ENCODE data around the gene CFAP300. TPM values are rescaled to one million over a fixed set of nuclear protein-coding genes. Genes with fewer than 3 reads are reported as not detected.
A peak's percentile ranks its signal among the peaks of the same experiment; 100 is the strongest.

The CFAP300 gene
- total RNA-seq (ENCODE audit: low replicate concordance) = 4.1 and 12.7 TPM in 2 replicates

DNA sequence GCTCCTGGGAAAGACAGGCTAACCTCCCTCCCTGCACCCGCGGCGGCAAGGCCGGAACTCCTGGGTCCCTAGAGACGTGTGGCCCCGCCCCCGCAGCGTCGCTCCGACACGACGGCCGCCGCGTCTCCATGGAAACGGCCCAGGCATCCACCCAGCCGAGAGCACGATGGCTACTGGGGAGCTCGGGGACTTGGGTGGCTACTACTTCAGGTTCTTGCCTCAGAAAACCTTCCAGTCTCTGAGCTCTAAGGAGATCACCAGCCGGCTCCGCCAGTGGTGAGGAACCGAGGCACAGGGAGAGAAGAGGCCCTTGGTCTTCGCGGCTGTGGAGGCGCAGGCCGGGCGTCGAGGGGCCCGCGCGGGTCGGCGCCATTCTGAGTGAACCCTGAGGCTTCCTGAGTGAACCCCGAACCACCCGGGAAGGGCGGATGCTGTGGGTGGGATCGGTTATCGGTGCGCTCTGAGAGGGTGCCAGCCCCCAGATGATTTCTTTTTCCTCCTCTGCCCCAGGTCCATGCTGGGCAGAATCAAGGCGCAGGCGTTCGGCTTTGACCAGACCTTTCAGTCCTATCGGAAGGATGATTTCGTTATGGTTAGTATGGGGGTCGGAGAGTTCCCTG, at the start of gene CFAP300:
CFAP300 (plus strand) TSS at position 133 of the 620 bp plus-strand sequence; CDS start at position 167, 34 bp downstream.
- peak within 1 kb of the TSS; percentile 70 for H3K4me3 ChIP-seq (ENCODE audit: low read depth, low read length)
- peak; percentile 83 for DNase-seq (ENCODE audit: low read depth)
- no peak for TF ChIP-seq CTCF (IDR thresholded peaks at IDR 0.05; ENCODE audit: insufficient read depth, low read length)

GRCh38 chr11:102001657-102002338, 45.4 kb upstream of the CFAP300 start:
- DNase-seq (ENCODE audit: low read depth) = no peak
- H3K4me3 ChIP-seq (ENCODE audit: low read depth, low read length) = no peak overlapping the region
- TF ChIP-seq CTCF (IDR thresholded peaks at IDR 0.05; ENCODE audit: insufficient read depth, low read length) = no peak

DNA sequence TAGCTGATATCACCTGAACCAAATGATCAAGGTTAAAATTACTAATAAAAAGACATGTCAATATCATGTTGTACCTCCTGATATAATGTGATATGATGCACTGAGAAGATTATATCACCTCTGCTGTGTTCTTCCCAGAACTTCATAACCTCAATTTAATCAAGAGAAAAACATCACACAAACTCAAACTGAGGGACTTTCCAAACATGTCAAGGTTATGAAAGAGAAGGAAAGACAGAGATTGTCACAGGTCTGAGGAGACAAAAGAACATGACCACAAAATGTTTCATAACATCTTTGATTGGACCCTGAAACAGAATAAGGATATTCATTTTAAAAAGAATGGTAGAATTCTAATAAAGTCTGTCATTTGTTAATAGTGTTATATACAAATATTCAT, 43.0 kb upstream of the CFAP300 start:
- no peak for DNase-seq (ENCODE audit: low read depth)
- TF ChIP-seq CTCF (IDR thresholded peaks at IDR 0.05; ENCODE audit: insufficient read depth, low read length) = no peak
- no peak overlapping the region for H3K4me3 ChIP-seq (ENCODE audit: low read depth, low read length)

- H3K4me3 ChIP-seq (ENCODE audit: low read depth, low read length) = no peak overlapping the region
- no peak for DNase-seq (ENCODE audit: low read depth)
- TF ChIP-seq CTCF (IDR thresholded peaks at IDR 0.05; ENCODE audit: insufficient read depth, low read length) = no peak
These were observed 41.9 kb upstream of the CFAP300 start for GRCh38 chr11:102005306-102005705.

DNA sequence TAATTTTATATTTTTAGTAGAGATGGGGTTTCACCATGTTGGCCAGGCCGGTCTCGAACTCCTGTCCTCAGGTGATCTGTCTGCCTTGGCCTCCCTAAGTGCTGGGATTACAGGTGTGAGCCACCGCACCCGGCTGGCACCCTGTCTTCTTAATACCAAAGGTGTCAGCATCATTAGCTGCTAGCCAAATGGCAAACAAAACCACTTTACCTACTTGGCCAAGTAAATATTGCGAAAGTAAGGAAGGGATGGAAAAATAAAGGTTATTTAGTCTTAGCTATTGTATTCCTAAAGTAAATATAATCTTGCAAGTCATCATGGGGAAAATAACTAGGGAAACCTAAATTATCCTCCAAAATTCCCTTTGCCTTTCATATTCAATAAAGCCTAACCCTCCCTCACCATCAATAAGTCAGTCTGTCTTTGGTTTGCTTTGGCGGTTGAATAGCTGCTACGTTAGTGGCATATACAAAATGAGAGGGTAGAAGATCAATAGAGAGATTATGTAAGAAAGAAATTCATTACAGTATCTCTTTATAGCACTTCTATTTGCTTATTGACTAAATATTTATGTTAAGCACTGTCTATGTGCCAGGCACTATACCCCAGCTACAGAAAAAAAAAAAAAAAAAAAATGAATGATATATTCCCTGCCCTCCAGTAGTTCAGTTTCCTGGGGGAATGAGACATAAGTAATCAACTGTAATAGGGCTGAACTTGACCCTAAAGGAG, 40.2 kb upstream of the CFAP300 start:
- TF ChIP-seq CTCF (IDR thresholded peaks at IDR 0.05; ENCODE audit: insufficient read depth, low read length) = no peak
- H3K4me3 ChIP-seq (ENCODE audit: low read depth, low read length) = no peak overlapping the region
- DNase-seq (ENCODE audit: low read depth) = no peak

DNA sequence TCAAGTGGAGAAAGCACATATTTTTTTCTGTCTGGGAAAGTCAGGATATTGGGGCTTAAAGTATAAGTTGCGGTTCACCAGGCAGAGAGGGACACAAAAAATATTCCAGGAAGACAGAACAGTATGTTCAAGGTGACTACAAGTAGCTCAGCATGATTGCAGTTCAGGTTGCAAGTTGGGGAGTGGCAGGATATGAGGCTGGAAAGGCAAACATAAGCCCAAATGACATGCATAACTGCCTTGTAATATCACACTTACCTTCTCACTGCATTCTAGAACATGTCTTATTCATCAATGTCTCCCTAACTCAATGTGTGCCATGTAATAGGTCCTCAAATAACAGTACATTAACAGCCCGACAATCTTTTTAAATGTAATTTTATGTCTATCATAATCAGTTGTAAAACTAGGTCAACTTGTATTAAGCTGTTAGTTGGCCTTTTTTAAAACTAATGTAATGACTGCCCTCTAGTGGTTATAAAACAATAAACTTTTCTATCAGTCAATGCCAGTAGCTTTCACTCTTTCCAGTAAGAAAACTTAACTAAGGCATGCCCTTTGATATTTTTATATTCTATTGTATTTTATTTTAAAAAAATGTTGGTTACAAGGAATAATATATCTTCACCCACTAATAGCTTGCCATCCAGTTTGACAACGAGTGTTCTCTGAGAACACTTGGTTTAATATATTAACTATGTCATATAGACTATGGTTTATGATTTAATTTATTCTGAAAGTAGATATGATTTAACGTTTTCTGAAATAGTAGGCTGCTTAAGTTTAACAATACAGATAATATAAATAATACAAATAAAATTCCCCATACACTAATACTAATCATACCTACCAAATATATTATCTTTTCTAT, 39.4 kb upstream of the CFAP300 start:
- TF ChIP-seq CTCF (IDR thresholded peaks at IDR 0.05; ENCODE audit: insufficient read depth, low read length) = peak; percentile 36
- DNase-seq (ENCODE audit: low read depth) = peak; percentile 70

More for the DNA sequence above, 39.4 kb upstream of the CFAP300 start:
- no peak overlapping the region for H3K4me3 ChIP-seq (ENCODE audit: low read depth, low read length)
